ACC112 (cell line): ENCODE data around the gene CROCC2.

ENCODE experiments used
- H2AFZ ChIP-seq: fragments of 200-600 bp; sonication (generic); one replicate; pipeline ENCODE4 v1.6.0; 2017; ENCODE audit warnings: antibody characterized with exemption, low read length; ENCODE audit not compliant: unreplicated experiment
- H3K27ac ChIP-seq: fragments of 200-600 bp; sonication (generic); 2 replicates; pipeline ENCODE4 v1.5.1; 2014; ENCODE audit warnings: low read depth, mild to moderate bottlenecking, antibody characterized with exemption, low read length, moderate library complexity
- H3K27me3 ChIP-seq: fragments of 200-600 bp; sonication (generic); 2 replicates; pipeline ENCODE4 v1.6.1; 2014; ENCODE audit warnings: mild to moderate bottlenecking, antibody characterized with exemption, low read length, moderate library complexity, mixed read lengths; ENCODE audit not compliant: insufficient read depth
- H3K36me3 ChIP-seq: fragments of 200-600 bp; sonication (generic); 2 replicates; pipeline ENCODE4 v1.6.1; 2016; ENCODE audit warnings: mild to moderate bottlenecking, antibody characterized with exemption, low read length, moderate library complexity, mixed read lengths; ENCODE audit not compliant: insufficient read depth
- H3K4me1 ChIP-seq: fragments of 200-600 bp; sonication (generic); one replicate; pipeline ENCODE4 v1.6.1; 2016; ENCODE audit warnings: low read length, mixed read lengths; ENCODE audit not compliant: insufficient read depth, unreplicated experiment, control insufficient read depth
- H3K4me3 ChIP-seq: fragments of 200-600 bp; sonication (generic); 2 replicates; pipeline ENCODE4 v1.5.1; 2014; ENCODE audit warnings: mild to moderate bottlenecking, low read depth, low read length
- H3K79me2 ChIP-seq: fragments of 200-600 bp; sonication (generic); one replicate; pipeline ENCODE4 v1.6.0; 2016; ENCODE audit warnings: low read length; ENCODE audit not compliant: control insufficient read depth, unreplicated experiment, insufficient read depth

The CROCC2 gene

GRCh38 chr2:240911641-240912265 lies 5.6 kb downstream of the CROCC2 start:
- Histone ChIP-seq H2AFZ (no peak overlapping the region), H3K27me3 (no peaks in the 10 kb centered on the region), H3K4me1 (peaks cover 17% of the 10 kb centered on the region), H3K4me3 (no peak overlapping the region), H3K79me2 (no peaks in the 10 kb centered on the region), H3K36me3 (no peaks in the 10 kb centered on the region), H3K27ac (no peak overlapping the region)

- H2AFZ ChIP-seq, result no peak overlapping the region
- no peaks in the 10 kb centered on the region for H3K79me2 ChIP-seq
- H3K36me3 ChIP-seq, result no peaks in the 10 kb centered on the region
- no peaks in the 10 kb centered on the region for H3K27me3 ChIP-seq
- H3K27ac ChIP-seq, result no peak overlapping the region
- 0 out of 2 replicates have a peak overlapping the region, but pooled peaks have one; percentile 13 for H3K4me3 ChIP-seq
- H3K4me1 ChIP-seq, result peaks cover 24% of the 10 kb centered on the region
Observed at GRCh38 chr2:240912878-240913809, 7.0 kb downstream of the CROCC2 start.

DNA sequence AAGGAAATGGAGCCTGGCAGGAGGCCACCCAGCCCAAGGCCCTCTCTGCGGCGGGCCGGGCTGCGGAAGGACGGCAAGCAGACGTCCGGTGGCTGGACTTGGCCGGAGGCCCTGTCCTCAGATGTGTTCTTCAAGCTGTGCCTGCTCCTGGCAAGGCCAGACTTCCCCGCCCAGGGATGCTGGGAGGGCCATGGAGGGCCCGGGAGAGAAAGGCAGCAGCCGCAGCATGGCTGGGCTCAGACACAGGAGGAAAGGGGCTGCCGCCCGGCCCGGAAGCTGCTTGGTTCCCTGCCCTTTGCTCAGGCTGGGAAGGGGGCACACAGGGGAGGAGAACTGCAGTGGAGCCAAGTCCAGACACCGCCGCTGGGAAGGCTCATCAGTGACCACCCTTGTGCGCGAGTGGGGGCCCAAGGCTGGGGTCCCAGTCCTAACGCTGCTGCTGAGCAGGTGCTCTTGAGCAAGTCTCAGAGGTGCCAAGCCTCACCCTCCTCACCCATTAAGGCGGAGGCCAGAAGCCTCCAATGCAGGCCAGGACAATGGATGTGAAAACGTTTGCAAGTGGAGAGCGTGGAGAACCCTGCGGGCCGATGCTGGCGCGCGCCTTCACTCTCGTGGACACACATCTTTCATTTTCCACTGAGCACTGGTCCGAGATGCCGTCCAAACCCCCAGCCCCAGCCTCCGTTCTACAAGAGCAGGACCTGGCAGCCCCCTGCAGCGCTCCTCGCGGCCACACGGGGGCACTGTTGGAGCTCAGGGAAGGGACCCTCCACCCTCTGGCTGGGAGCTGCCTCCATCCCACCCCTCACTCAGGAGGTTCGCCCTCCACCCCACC lies 7.9 kb downstream of the CROCC2 start:
- Histone ChIP-seq H3K27me3 (no peaks in the 10 kb centered on the region), H3K4me1 (peaks cover 24% of the 10 kb centered on the region), H3K79me2 (no peaks in the 10 kb centered on the region), H3K4me3 (0 out of 2 replicates have a peak overlapping the region, but pooled peaks have one; percentile 13), H2AFZ (no peak overlapping the region), H3K36me3 (no peaks in the 10 kb centered on the region), H3K27ac (no peak overlapping the region)

DNA sequence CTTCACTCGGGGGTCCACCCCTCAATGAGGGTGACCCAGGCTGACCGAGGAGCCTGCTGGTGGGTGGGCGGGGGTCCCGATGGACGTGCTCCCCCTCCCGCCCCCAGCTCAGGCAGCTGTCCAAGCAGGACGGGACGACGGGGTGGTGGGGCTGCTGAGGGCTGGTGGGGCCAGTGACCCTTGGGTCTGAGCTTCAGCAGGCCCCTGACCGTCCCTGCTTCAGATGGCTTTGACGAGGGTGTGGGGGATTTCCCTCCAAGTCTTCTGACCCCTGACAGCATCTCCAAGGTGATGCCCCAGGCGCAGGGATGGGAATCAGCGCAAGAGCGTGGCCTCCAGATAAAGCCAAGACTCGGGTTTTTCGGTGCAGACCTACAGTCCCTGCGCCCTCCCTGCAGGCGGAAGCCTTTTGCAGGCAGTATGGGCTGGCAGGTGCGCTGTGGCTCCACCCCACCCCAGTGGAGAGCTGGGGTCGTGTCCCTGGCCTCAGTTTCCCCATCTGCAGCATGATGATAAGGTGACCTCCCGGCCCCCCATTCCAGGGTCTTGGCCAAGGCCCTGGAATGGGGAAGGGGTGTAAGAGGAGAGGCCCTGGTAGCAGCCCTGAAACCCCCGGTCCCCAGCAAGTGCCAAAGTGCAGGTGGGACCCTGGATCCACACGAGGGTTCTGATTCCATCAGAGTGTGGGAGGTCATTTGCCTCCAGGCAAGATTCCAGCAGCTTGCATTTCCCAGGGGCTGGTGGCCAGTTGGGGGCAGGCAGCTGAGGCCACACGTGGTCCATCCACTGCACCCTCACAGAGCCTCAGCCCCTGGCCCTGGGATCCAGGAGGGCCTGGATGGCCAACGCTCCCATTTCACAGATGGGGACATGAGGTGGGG lies 8.7 kb downstream of the CROCC2 start:
- Histone ChIP-seq H3K4me1 (peaks cover 24% of the 10 kb centered on the region), H3K79me2 (no peaks in the 10 kb centered on the region), H3K36me3 (no peaks in the 10 kb centered on the region), H3K27me3 (no peaks in the 10 kb centered on the region), H3K4me3 (no peak overlapping the region), H3K27ac (no peak overlapping the region), H2AFZ (no peak overlapping the region)

GRCh38 chr2:240915526-240916341 lies 9.6 kb downstream of the CROCC2 start:
- Histone ChIP-seq H3K4me1 (peaks cover 29% of the 10 kb centered on the region), H2AFZ (no peak overlapping the region), H3K4me3 (no peak overlapping the region), H3K36me3 (no peaks in the 10 kb centered on the region), H3K27me3 (no peaks in the 10 kb centered on the region), H3K27ac (no peak overlapping the region), H3K79me2 (no peaks in the 10 kb centered on the region)

- Histone ChIP-seq H3K27me3 (no peaks in the 10 kb centered on the region), H3K27ac (no peak overlapping the region), H2AFZ (no peak overlapping the region)
Observed at GRCh38 chr2:240916571-240917008, 10.5 kb downstream of the CROCC2 start.

GRCh38 chr2:240917009-240917683 lies 11.0 kb downstream of the CROCC2 start:
- Histone ChIP-seq H3K4me3 (no peak overlapping the region), H3K27ac (no peak overlapping the region), H2AFZ (no peak overlapping the region), H3K4me1 (peaks cover 42% of the 10 kb centered on the region), H3K79me2 (no peaks in the 10 kb centered on the region), H3K27me3 (no peaks in the 10 kb centered on the region), H3K36me3 (no peaks in the 10 kb centered on the region)

More at GRCh38 chr2:240916571-240917008, 10.5 kb downstream of the CROCC2 start:
- Histone ChIP-seq H3K36me3 (no peaks in the 10 kb centered on the region), H3K4me1 (peaks cover 36% of the 10 kb centered on the region), H3K79me2 (no peaks in the 10 kb centered on the region), H3K4me3 (no peak overlapping the region)

DNA sequence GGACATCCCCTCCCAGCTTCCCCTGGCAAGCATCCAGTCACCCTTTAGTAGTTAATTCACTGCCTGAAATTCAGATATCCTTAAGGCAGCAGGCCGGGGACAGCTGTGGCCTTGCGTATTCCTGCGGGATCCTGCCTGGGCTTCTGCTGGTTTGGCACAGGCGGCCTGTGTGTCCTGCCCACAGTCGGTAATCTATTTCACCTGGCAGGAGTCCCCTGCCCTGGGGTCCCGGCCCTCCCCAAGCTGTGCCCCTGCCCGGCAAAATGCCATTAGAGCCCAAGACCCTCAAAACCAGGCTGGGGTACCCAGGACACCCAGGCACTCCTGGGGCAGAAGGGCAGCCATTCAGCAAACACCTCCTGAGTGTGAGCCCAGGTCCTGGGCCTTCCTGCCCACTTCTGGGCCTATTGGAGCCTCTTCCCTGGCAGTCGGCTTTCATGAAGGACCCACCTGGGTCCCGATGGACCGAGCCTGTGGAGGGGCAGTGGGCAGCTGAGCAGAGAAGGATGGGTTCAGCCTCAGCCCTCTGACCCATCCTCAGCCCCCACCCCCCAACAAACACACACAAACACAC lies 11.6 kb downstream of the CROCC2 start:
- H3K36me3 ChIP-seq, result no peaks in the 10 kb centered on the region
- no peaks in the 10 kb centered on the region for H3K79me2 ChIP-seq
- no peak overlapping the region for H3K4me3 ChIP-seq
- H3K27ac ChIP-seq, result no peak overlapping the region
- H3K4me1 ChIP-seq, result peaks cover 44% of the 10 kb centered on the region
- no peaks in the 10 kb centered on the region for H3K27me3 ChIP-seq
- no peak overlapping the region for H2AFZ ChIP-seq
